ENCODE measurements around the gene UBE3B.

The UBE3B gene

GRCh38 chr12:109487181-109488050 is 10.0 kb downstream of the UBE3B start:
- Histone ChIP-seq H3K4me2 (ENCODE audit: low read length) (no peak overlapping the region), H3K23ac (ENCODE audit: low read length) (no peak overlapping the region), H3K4ac (ENCODE audit: low read depth, low read length) (no peak overlapping the region), H3K27ac (ENCODE audit: low read depth, low read length) (no peak overlapping the region), H3K4me3 (ENCODE audit: low read depth, low read length) (no peak overlapping the region), H2BK5ac (ENCODE audit: low read depth, low read length, poor library complexity) (no peak overlapping the region), H4K91ac (ENCODE audit: low read depth, low read length) (no peak overlapping the region), H4K12ac (ENCODE audit: low read depth, low read length) (no peak overlapping the region), H2BK120ac (ENCODE audit: insufficient read depth, low read length, poor library complexity) (no peak overlapping the region), H3K9ac (ENCODE audit: low read length) (no peak overlapping the region), H3K14ac (ENCODE audit: low read length) (no peak overlapping the region), H2AFZ (ENCODE audit: insufficient read depth, low read length, poor library complexity) (no peak overlapping the region), H3K9me3 (ENCODE audit: insufficient read depth, low read depth, low read length) (no peaks in the 10 kb centered on the region), H2AK5ac (ENCODE audit: low read length) (no peak overlapping the region), H3K79me1 (ENCODE audit: low read length) (no peaks in the 10 kb centered on the region), H2BK12ac (ENCODE audit: low read length) (no peak overlapping the region), H3K18ac (ENCODE audit: low read length) (no peak overlapping the region), H3K36me3 (ENCODE audit: control insufficient read depth in 1 of 2, insufficient read depth in 2 of 2, low read length in 2 of 2) (peaks cover 37 to 69% of the 10 kb centered on the region in 2 experiments), H4K8ac (ENCODE audit: low read depth, low read length) (no peak overlapping the region), H3K4me1 (ENCODE audit: control insufficient read depth in 1 of 2, insufficient read depth in 2 of 2, low read length in 2 of 2) (no peaks in the 10 kb centered on the region), H3K27me3 (ENCODE audit: insufficient read depth, low read length) (no peaks in the 10 kb centered on the region), H3K79me2 (ENCODE audit: control insufficient read depth, insufficient read depth, low read length, poor library complexity) (no peaks in the 10 kb centered on the region)
- WGBS (ENCODE audit: extremely low coverage, insufficient coverage, insufficient read length) = no CpG with 5 or more reads among the region's 9 CpGs
- DNase-seq = peak; percentile 87 to 91

- no CpG with 5 or more reads among the region's 7 CpGs for WGBS (ENCODE audit: extremely low coverage, insufficient coverage, insufficient read length)
- H4K12ac ChIP-seq (ENCODE audit: low read depth, low read length) = no peak overlapping the region
- H4K91ac ChIP-seq (ENCODE audit: low read depth, low read length) = no peak overlapping the region
- no peaks in the 10 kb centered on the region for H3K79me1 ChIP-seq (ENCODE audit: low read length)
- H2AK5ac ChIP-seq (ENCODE audit: low read length) = no peak overlapping the region
- no peak overlapping the region for H4K8ac ChIP-seq (ENCODE audit: low read depth, low read length)
- H2AFZ ChIP-seq (ENCODE audit: insufficient read depth, low read length, poor library complexity) = no peak overlapping the region
- no peak overlapping the region for H3K23ac ChIP-seq (ENCODE audit: low read length)
- H3K79me2 ChIP-seq (ENCODE audit: control insufficient read depth, insufficient read depth, low read length, poor library complexity) = no peaks in the 10 kb centered on the region
- no peak overlapping the region for H2BK5ac ChIP-seq (ENCODE audit: low read depth, low read length, poor library complexity)
- H3K4me2 ChIP-seq (ENCODE audit: low read length) = no peak overlapping the region
- H3K4me1 ChIP-seq (ENCODE audit: control insufficient read depth in 1 of 2, insufficient read depth in 2 of 2, low read length in 2 of 2) = no peaks in the 10 kb centered on the region
- H3K4ac ChIP-seq (ENCODE audit: low read depth, low read length) = no peak overlapping the region
- H3K18ac ChIP-seq (ENCODE audit: low read length) = no peak overlapping the region
- no peaks in the 10 kb centered on the region for H3K9me3 ChIP-seq (ENCODE audit: insufficient read depth, low read depth, low read length)
- no peak overlapping the region for H3K4me3 ChIP-seq (ENCODE audit: low read depth, low read length)
- H3K36me3 ChIP-seq (ENCODE audit: control insufficient read depth in 1 of 2, insufficient read depth in 2 of 2, low read length in 2 of 2) = peaks cover 40 to 71% of the 10 kb centered on the region in 2 experiments
- DNase-seq = no peak
- H3K14ac ChIP-seq (ENCODE audit: low read length) = no peak overlapping the region
- no peak overlapping the region for H2BK120ac ChIP-seq (ENCODE audit: insufficient read depth, low read length, poor library complexity)
- H3K27me3 ChIP-seq (ENCODE audit: insufficient read depth, low read length) = no peaks in the 10 kb centered on the region
- no peak overlapping the region for H2BK12ac ChIP-seq (ENCODE audit: low read length)
- no peak overlapping the region for H3K27ac ChIP-seq (ENCODE audit: low read depth, low read length)
- no peak overlapping the region for H3K9ac ChIP-seq (ENCODE audit: low read length)
Observed at GRCh38 chr12:109488051-109488665, 10.7 kb downstream of the UBE3B start.

DNA sequence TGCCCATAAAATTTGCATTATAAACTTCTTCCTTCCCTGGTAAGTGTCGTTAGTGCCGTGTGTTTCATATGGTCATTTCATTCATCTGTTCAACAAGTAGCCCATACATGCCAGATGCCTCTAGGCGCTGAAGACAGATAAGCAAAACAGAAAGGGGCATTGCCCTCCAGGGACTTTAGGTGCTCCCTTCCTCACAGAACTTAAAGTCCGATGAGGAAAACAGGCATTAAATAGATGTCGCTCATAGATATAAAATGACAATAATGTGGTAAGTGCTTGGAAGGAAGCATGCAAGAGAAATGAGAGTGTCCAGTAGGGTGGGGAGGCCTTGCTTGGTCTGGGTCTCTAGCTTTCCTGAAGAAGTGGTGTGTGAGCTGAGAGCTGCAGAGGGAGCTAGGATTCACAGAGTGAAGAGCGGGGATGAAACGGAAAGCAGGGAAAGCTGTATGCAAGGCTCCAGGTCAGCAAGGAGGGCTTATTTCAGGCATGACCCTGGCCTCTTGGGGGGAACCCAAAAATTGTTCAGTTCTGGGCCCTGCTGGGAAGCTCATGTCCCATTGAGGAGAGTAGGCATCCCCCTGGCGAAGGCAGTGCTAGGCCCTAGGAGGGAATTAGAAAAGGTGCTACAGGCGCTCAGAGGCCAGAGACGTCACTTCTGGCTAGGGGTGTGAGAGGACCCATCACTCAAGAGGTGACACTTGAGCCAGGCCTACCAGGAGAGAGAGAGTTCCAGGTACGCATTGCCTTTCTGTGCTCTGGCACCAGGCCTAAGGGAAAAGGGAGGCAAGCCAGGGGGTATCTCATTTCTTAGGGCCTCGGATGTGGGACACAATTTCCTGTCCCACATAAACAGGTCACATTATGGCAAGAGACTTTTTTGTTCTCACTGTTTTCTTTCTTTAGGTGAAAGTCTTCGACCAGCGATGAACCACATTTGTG is 11.9 kb downstream of the UBE3B start:
- no CpG with 5 or more reads among the region's 14 CpGs for WGBS (ENCODE audit: extremely low coverage, insufficient coverage, insufficient read length)
- no peak overlapping the region for H3K18ac ChIP-seq (ENCODE audit: low read length)

DNA sequence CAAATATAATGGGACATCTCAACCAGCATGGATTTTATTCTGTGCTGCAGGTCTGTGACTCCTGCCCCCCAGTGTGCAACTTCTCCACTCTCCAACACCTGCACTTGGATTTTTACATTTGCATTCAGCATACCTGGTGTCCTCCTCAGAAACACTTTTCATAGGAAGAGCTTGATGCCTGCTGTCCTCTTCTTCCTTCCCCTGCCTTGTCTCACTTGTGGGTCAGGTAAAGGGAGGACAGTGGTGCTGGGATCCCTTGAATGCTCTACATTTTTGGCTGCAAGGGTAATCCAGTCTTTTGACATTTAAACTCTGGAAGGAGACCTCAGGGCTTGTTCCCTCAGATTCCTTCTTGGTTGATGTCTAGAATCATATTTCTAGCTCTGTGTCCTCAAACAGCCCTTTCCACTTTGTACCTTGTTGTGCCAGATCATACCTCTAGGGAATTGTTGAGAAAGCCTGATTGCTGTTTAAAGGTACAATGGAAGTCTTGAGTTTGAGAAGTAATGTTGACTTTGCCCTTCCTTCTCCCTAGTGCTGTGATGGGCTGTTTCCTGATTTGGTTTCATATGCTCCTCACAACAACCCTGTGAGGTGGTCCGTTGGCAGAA is 12.6 kb downstream of the UBE3B start:
- no peak overlapping the region for H4K8ac ChIP-seq (ENCODE audit: low read depth, low read length)
- no peaks in the 10 kb centered on the region for H3K9me3 ChIP-seq (ENCODE audit: insufficient read depth, low read depth, low read length)
- H2BK5ac ChIP-seq (ENCODE audit: low read depth, low read length, poor library complexity) = no peak overlapping the region
- WGBS (ENCODE audit: extremely low coverage, insufficient coverage, insufficient read length) = no CpG with 5 or more reads among the region's 1 CpG
- no peak overlapping the region for H2AFZ ChIP-seq (ENCODE audit: insufficient read depth, low read length, poor library complexity)
- no peak overlapping the region for H3K9ac ChIP-seq (ENCODE audit: low read length)
- H3K4me1 ChIP-seq (ENCODE audit: control insufficient read depth in 1 of 2, insufficient read depth in 2 of 2, low read length in 2 of 2) = no peaks in the 10 kb centered on the region
- H3K36me3 ChIP-seq (ENCODE audit: control insufficient read depth in 1 of 2, insufficient read depth in 2 of 2, low read length in 2 of 2) = peaks cover 33 to 64% of the 10 kb centered on the region in 2 experiments
- H3K4me2 ChIP-seq (ENCODE audit: low read length) = no peak overlapping the region
- no peaks in the 10 kb centered on the region for H3K79me2 ChIP-seq (ENCODE audit: control insufficient read depth, insufficient read depth, low read length, poor library complexity)
- H2AK5ac ChIP-seq (ENCODE audit: low read length) = no peak overlapping the region
- no peak overlapping the region for H2BK12ac ChIP-seq (ENCODE audit: low read length)
- no peaks in the 10 kb centered on the region for H3K79me1 ChIP-seq (ENCODE audit: low read length)
- H3K23ac ChIP-seq (ENCODE audit: low read length) = no peak overlapping the region
- no peak overlapping the region for H3K27ac ChIP-seq (ENCODE audit: low read depth, low read length)
- H3K18ac ChIP-seq (ENCODE audit: low read length) = no peak overlapping the region
- no peak overlapping the region for H2BK120ac ChIP-seq (ENCODE audit: insufficient read depth, low read length, poor library complexity)
- no peaks in the 10 kb centered on the region for H3K27me3 ChIP-seq (ENCODE audit: insufficient read depth, low read length)
- no peak overlapping the region for H3K14ac ChIP-seq (ENCODE audit: low read length)
- no peak overlapping the region for H4K12ac ChIP-seq (ENCODE audit: low read depth, low read length)
- H3K4ac ChIP-seq (ENCODE audit: low read depth, low read length) = no peak overlapping the region
- DNase-seq = peak; percentile 73 to 87
- no peak overlapping the region for H4K91ac ChIP-seq (ENCODE audit: low read depth, low read length)
- no peak overlapping the region for H3K4me3 ChIP-seq (ENCODE audit: low read depth, low read length)

More for the DNA sequence above, 11.9 kb downstream of the UBE3B start:
- Histone ChIP-seq H3K27ac (ENCODE audit: low read depth, low read length) (no peak overlapping the region), H3K9me3 (ENCODE audit: insufficient read depth, low read depth, low read length) (no peaks in the 10 kb centered on the region), H2AFZ (ENCODE audit: insufficient read depth, low read length, poor library complexity) (no peak overlapping the region), H3K79me1 (ENCODE audit: low read length) (no peaks in the 10 kb centered on the region), H2BK5ac (ENCODE audit: low read depth, low read length, poor library complexity) (no peak overlapping the region), H3K27me3 (ENCODE audit: insufficient read depth, low read length) (no peaks in the 10 kb centered on the region), H2BK120ac (ENCODE audit: insufficient read depth, low read length, poor library complexity) (no peak overlapping the region), H3K4me3 (ENCODE audit: low read depth, low read length) (no peak overlapping the region), H4K12ac (ENCODE audit: low read depth, low read length) (no peak overlapping the region), H3K14ac (ENCODE audit: low read length) (no peak overlapping the region), H3K9ac (ENCODE audit: low read length) (no peak overlapping the region), H4K91ac (ENCODE audit: low read depth, low read length) (no peak overlapping the region), H3K79me2 (ENCODE audit: control insufficient read depth, insufficient read depth, low read length, poor library complexity) (no peaks in the 10 kb centered on the region), H2AK5ac (ENCODE audit: low read length) (no peak overlapping the region), H3K4ac (ENCODE audit: low read depth, low read length) (no peak overlapping the region), H4K8ac (ENCODE audit: low read depth, low read length) (no peak overlapping the region), H3K23ac (ENCODE audit: low read length) (no peak overlapping the region), H2BK12ac (ENCODE audit: low read length) (no peak overlapping the region), H3K4me1 (ENCODE audit: control insufficient read depth in 1 of 2, insufficient read depth in 2 of 2, low read length in 2 of 2) (no peaks in the 10 kb centered on the region), H3K4me2 (ENCODE audit: low read length) (no peak overlapping the region), H3K36me3 (ENCODE audit: control insufficient read depth in 1 of 2, insufficient read depth in 2 of 2, low read length in 2 of 2) (peaks cover 36 to 68% of the 10 kb centered on the region in 2 experiments)
- peak; percentile 65 to 82 for DNase-seq

Data from trophoblast cell (in vitro differentiated cells and primary cell).